Heart left ventricle (tissue), 16 donors: ENCODE results near the gene RILP. TPM values are rescaled to one million over a fixed set of nuclear protein-coding genes. Genes with fewer than 3 reads are reported as not detected.

ENCODE experiments used
- ATAC-seq, 4 donors: fragments of 200-7000 bp; cut with Tn5 transposase; one replicate each; pipeline ENCODE4 v1.9.1; 2020 to 2022; ENCODE audit warnings: moderate library complexity in 4 of 4, mild to moderate bottlenecking in 3 of 4, moderate number of reproducible peaks in 1 of 4
- DNase-seq, 5 donors: peaks; one replicate each; pipeline ENCODE4 v3.0.0-alpha.2; 2020
- H3K27ac ChIP-seq, 12 donors: fragments of 200-600 bp; sonication (generic) in 4 of 12; one replicate each; pipeline versions ENCODE4 v1.5.0 to v1.8.0; 2016 to 2022; ENCODE audit warnings: mild to moderate bottlenecking in 2 of 12
- H3K27me3 ChIP-seq, 9 donors: fragments of 200-600 bp; sonication (generic) in 2 of 9; one replicate each; pipeline versions ENCODE4 v1.5.1 to v1.8.0; 2016 to 2022; ENCODE audit warnings: mild to moderate bottlenecking in 3 of 9
- H3K36me3 ChIP-seq, 9 donors: fragments of 200-600 bp; sonication (generic) in 2 of 9; one replicate each; pipeline versions ENCODE4 v1.5.0 to v1.8.0; 2018 to 2022; ENCODE audit warnings: mild to moderate bottlenecking in 2 of 9
- H3K4me1 ChIP-seq, 12 donors: fragments of 200-600 bp; sonication (generic) in 4 of 12; one replicate each; pipeline versions ENCODE4 v1.5.0 to v1.8.0; 2016 to 2022; ENCODE audit warnings: mild to moderate bottlenecking in 3 of 12
- H3K4me3 ChIP-seq, 12 donors: fragments of 200-600 bp; sonication (generic) in 4 of 12; one replicate each; pipeline versions ENCODE4 v1.5.0 to v1.8.0; 2017 to 2022; ENCODE audit warnings: mild to moderate bottlenecking in 9 of 12, moderate library complexity in 4 of 12
- H3K9me3 ChIP-seq, 12 donors: fragments of 200-600 bp; sonication (generic) in 4 of 12; one replicate each; pipeline versions ENCODE4 v1.5.0 to v1.8.0; 2016 to 2022; ENCODE audit warnings: mild to moderate bottlenecking in 1 of 12
- CTCF ChIP-seq, 12 donors: fragments of 200-600 bp; sonication (generic) in 4 of 12; IDR thresholded peaks; one replicate each; pipeline versions ENCODE4 v1.5.0 to v1.8.0; 2018 to 2022; ENCODE audit warnings: antibody characterized with exemption in 12 of 12, mild to moderate bottlenecking in 5 of 12
- POLR2A ChIP-seq, 2 donors: fragments of 450-650 bp; IDR thresholded peaks; one replicate each; pipeline ENCODE4 v1.6.1; 2017; ENCODE audit warnings: antibody characterized with exemption in 2 of 2, mild to moderate bottlenecking in 2 of 2, moderate library complexity in 2 of 2
- WGBS, 4 donors: extraction: QIAGEN DNeasy Blood & Tissue Kit in 2 of 4; methylation state at CpG; one replicate each; pipeline versions ENCODE4 v1.1.5 to v1.1.7; 2013 to 2018; 5-methylcytosine and 5-hydroxymethylcytosine counted together
- intact Hi-C, 10 donors: fragments of 100-400 bp; cut with DNase I; formaldehyde crosslinking; loops; one replicate each; pipeline versions ENCODE4 v1.11.1 to v1.14.2; 2022
- polyA plus RNA-seq, 2 donors: library from polyadenylated mRNA; stranded (reverse); fragments of 200-250 nt; gene quantifications; one replicate each; pipeline ENCODE4 v1.2.3, GENCODE V29; 2013
- total RNA-seq, 9 donors: library from RNA; depleted of rRNA in 2 of 9; stranded (reverse); fragments of >200 nt in 2 of 9; fragmentation: NEBNext Ultra II Directional in 3 of 9; extraction: Animal tissue kit (Norgen Biotek cat#: 25700) in 3 of 9; gene quantifications; one replicate each; pipeline versions ENCODE4 v1.1.0 to v1.2.4, GENCODE V29; 2016 to 2023
- donor health status: ischemic (EF 13 %, LVEDD 7.1; RV severe dilation, severe dysfunction).
- donor health status: healthy with polysubstance abuse.
- donor health status: DM: no; HTN: yes; CAD: no.
- donor health status: DM: no; HTN: no; CAD: no.
- donor health status: ischemic (EF 25% LVEDD 6.9; RV normal size, moderate dysfunction).
- donor health status: ischemic (EF 25% LVEDD 5.7; RV mildly dilated, moderate dysfunction).
- donor health status: healthy.
- donor health status: DM: yes; HTN: yes; CAD: no.
- donor health status: ischemic (EF 35%, LVEDD 5.7; RV mildly dilated, moderate dysfunction).
- donor health status: nonischemic (EF 11% LVEDD 7.7; RV severe dilation, severe dysfunction).
- donor health status: DM: yes; HTN: yes; CAD: no.
- donor health status: PGD.
- donor health status: ischemic (EF 29% LVEDD 5.4; RV normal size, mild dysfunction).
- donor health status: nonischemic (EF 23%, LVEDD 6.1; RV moderate dilation, normal function).

RILP gene
- total and polyA plus RNA-seq, 11 donors: 37.6 to 130 (median 60.1) TPM

GRCh38 chr17:1648173-1648962, 1.3 kb downstream of the RILP start:
- peak in 1 of 12 donors; percentile 69 for TF ChIP-seq CTCF (IDR thresholded peaks at IDR 0.05)
- peak in 1 of 2 donors; percentile 19 for TF ChIP-seq POLR2A (IDR thresholded peaks at IDR 0.05)
- no peaks in the 10 kb centered on the region for H3K27me3 ChIP-seq
- 1 to 4% (median 3%) methylated on average over 20 to 54 of the region's 54 CpGs for WGBS, 4 donors
- peaks cover 7 to 68% (median 55%) of the 10 kb centered on the region in 12 donors for H3K4me1 ChIP-seq
- peak overlapping the region; percentile 83 to 100 (median 96) for H3K27ac ChIP-seq
- no peaks in the 10 kb centered on the region for H3K9me3 ChIP-seq
- H3K4me3 ChIP-seq: peak overlapping the region; percentile 32 to 99 (median 67)
- peaks cover 10 to 49% (median 38%) of the 10 kb centered on the region in 9 donors for H3K36me3 ChIP-seq
- intact Hi-C loops: loop anchor here in 8 of 10 donors (1.0 to 10.0 kb wide), 6 partner anchors 71 to 391 kb away; no protein-coding TSS in a partner anchor
- peak; percentile 57 to 97 (median 75) for DNase-seq
- peak; percentile 23 to 62 (median 55) for ATAC-seq

- Histone ChIP-seq H3K27me3 (no peaks in the 10 kb centered on the region), H3K4me1 (peaks cover 7 to 70% (median 55%) of the 10 kb centered on the region in 12 donors), H3K9me3 (no peaks in the 10 kb centered on the region), H3K27ac (peak overlapping the region; percentile 83 to 100 (median 96)), H3K4me3 (peak overlapping the region in 11 of 12 donors; percentile 32 to 99 (median 68)), H3K36me3 (peaks cover 4 to 43% (median 32%) of the 10 kb centered on the region in 9 donors)
- ATAC-seq (no peak), DNase-seq (no peak)
- WGBS, 4 donors: 52 to 76% (median 55%) methylated on average over 9 to 11 of the region's 11 CpGs
- intact Hi-C loops: loop anchor here in 8 of 10 donors (1.0 to 10.0 kb wide), 6 partner anchors 70 to 390 kb away; no protein-coding TSS in a partner anchor
- TF ChIP-seq CTCF (IDR thresholded peaks at IDR 0.05) (no peak), POLR2A (IDR thresholded peaks at IDR 0.05) (no peak)
Measured at GRCh38 chr17:1647802-1648171, 1.9 kb downstream of the RILP start.

GRCh38 chr17:1646199-1646875, 3.3 kb downstream of the RILP start:
- H3K4me1 ChIP-seq: peaks cover 7 to 70% (median 55%) of the 10 kb centered on the region in 12 donors
- H3K4me3 ChIP-seq: peak overlapping the region in 8 of 12 donors; percentile 51 to 73 (median 62)
- WGBS, 4 donors: 78 to 92% (median 86%) methylated on average over 13 of the region's 13 CpGs
- H3K36me3 ChIP-seq: peaks cover 0 to 28% (median 18%) of the 10 kb centered on the region in 9 donors
- H3K9me3 ChIP-seq: no peaks in the 10 kb centered on the region
- no peaks in the 10 kb centered on the region for H3K27me3 ChIP-seq
- H3K27ac ChIP-seq: peak overlapping the region; percentile 75 to 99 (median 87)
- ATAC-seq (no peak), DNase-seq (peak in 2 of 5 donors; percentile 26 to 51)
- TF ChIP-seq POLR2A (IDR thresholded peaks at IDR 0.05) (no peak), CTCF (IDR thresholded peaks at IDR 0.05) (no peak)
- intact Hi-C loops: loop anchor here in 8 of 10 donors (5.0 to 10.0 kb wide), 5 partner anchors 69 to 389 kb away; no protein-coding TSS in a partner anchor
